ENCODE results near the gene PLP2. TPM values are rescaled to one million over a fixed set of nuclear protein-coding genes. Genes with fewer than 3 reads are reported as not detected.

Gene PLP2
- polyA plus RNA-seq, 1 donor (not counting 4 experiments of a cell fraction or from before 2014, with no cell fraction given) = 358 TPM

- H3K9me3 ChIP-seq (ENCODE audit: control insufficient read depth, low read depth, low read length) = no peaks in the 10 kb centered on the region
- no peaks in the 10 kb centered on the region for H3K79me2 ChIP-seq (ENCODE audit: control insufficient read depth, insufficient read depth, low read length)
- H3K4me1 ChIP-seq (ENCODE audit: control insufficient read depth, extremely low read depth, insufficient read depth, low read length) = peaks cover 4% of the 10 kb centered on the region
- DNase-seq (ENCODE audit: low read depth, low spot score) (no peak), FAIRE-seq (no peak)
- H3K9me1 ChIP-seq (ENCODE audit: control insufficient read depth, extremely low read depth, insufficient read depth, low read length) = no peaks in the 10 kb centered on the region
- H4K20me1 ChIP-seq (ENCODE audit: control insufficient read depth, extremely low read depth, insufficient read depth, low read length) = no peaks in the 10 kb centered on the region
- dilution Hi-C loops (cut with MboI; ENCODE audit: extremely low pct_ligation_motif_present, low sequenced_read_pairs) = no loop called here
- no peak overlapping the region for H3K4me2 ChIP-seq (ENCODE audit: control insufficient read depth, extremely low read depth, insufficient read depth, low read depth, low read length)
- TF ChIP-seq EZH2 (IDR thresholded peaks at IDR 0.05; ENCODE audit: low read length) (no peak), CTCF (optimal IDR thresholded peaks at IDR 0.05 in 1 of 3, IDR thresholded peaks at IDR 0.05 in 1 of 3, conservative IDR thresholded peaks at IDR 0.05 in 1 of 3; ENCODE audit: extremely low read depth in 1 of 3, insufficient read depth in 2 of 3, low read length in 3 of 3) (no peak)
- H3K4me3 ChIP-seq (ENCODE audit: control insufficient read depth in 2 of 3, extremely low read depth in 1 of 3, insufficient read depth in 2 of 3, low read depth in 1 of 3, low read length in 3 of 3) = no peak overlapping the region
- H3K27ac ChIP-seq (ENCODE audit: control insufficient read depth, insufficient read depth, low read length) = no peak overlapping the region
- no peaks in the 10 kb centered on the region for H3K27me3 ChIP-seq (ENCODE audit: control insufficient read depth, extremely low read depth, insufficient read depth, low read length)
- no peaks in the 10 kb centered on the region for H3K36me3 ChIP-seq (ENCODE audit: control insufficient read depth in 2 of 2, extremely low read depth in 1 of 2, insufficient read depth in 2 of 2, low read length in 2 of 2)
- H3K9ac ChIP-seq (ENCODE audit: control insufficient read depth, extremely low read depth, insufficient read depth, low read length) = no peak overlapping the region
- no peak overlapping the region for H2AFZ ChIP-seq (ENCODE audit: control insufficient read depth, low read length)
Observed at GRCh38 chrX:49153467-49153866, 18.2 kb upstream of the PLP2 start.

DNA sequence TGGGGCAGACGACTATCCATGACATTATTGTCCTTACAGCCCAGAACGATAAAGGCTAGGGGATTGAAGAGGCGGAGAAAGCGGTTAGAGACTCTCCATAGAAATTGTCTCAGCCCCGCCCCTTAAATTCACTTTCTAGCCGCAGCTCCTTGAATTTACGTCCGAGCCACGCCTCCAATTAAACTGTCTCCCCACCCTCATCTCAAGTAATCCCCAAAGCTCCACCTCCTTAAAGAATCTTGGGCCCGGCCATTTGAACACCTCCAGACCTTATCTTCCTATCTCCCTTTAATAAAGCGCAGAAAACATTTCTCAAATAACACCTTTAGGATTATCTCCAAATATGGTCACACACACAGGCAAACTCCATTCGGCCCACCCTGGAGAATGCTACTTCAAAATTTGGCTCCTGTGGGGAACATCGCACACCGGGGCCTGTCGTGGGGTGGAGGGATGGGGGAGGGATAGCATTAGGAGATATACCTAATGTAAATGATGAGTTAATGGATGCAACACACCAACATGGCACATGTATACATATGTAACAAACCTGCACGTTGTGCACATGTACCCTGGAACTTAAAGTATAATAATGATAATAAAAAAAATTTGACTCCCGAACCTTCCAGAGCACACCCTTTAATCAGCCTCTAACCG is 16.3 kb upstream of the PLP2 start:
- no peak for FAIRE-seq
- no peak for DNase-seq (ENCODE audit: low read depth, low spot score)
- Histone ChIP-seq H3K79me2 (ENCODE audit: control insufficient read depth, insufficient read depth, low read length) (no peaks in the 10 kb centered on the region), H4K20me1 (ENCODE audit: control insufficient read depth, extremely low read depth, insufficient read depth, low read length) (no peaks in the 10 kb centered on the region), H3K36me3 (ENCODE audit: control insufficient read depth in 2 of 2, extremely low read depth in 1 of 2, insufficient read depth in 2 of 2, low read length in 2 of 2) (no peaks in the 10 kb centered on the region), H3K27me3 (ENCODE audit: control insufficient read depth, extremely low read depth, insufficient read depth, low read length) (no peaks in the 10 kb centered on the region), H3K4me1 (ENCODE audit: control insufficient read depth, extremely low read depth, insufficient read depth, low read length) (peaks cover 4% of the 10 kb centered on the region), H3K9me1 (ENCODE audit: control insufficient read depth, extremely low read depth, insufficient read depth, low read length) (no peaks in the 10 kb centered on the region), H3K4me2 (ENCODE audit: control insufficient read depth, extremely low read depth, insufficient read depth, low read depth, low read length) (peak overlapping the region; percentile 72), H3K9me3 (ENCODE audit: control insufficient read depth, low read depth, low read length) (no peaks in the 10 kb centered on the region), H3K4me3 (ENCODE audit: control insufficient read depth in 2 of 3, extremely low read depth in 1 of 3, insufficient read depth in 2 of 3, low read depth in 1 of 3, low read length in 3 of 3) (peak overlapping the region; percentile 37 to 56 (median 52)), H3K27ac (ENCODE audit: control insufficient read depth, insufficient read depth, low read length) (peak overlapping the region; percentile 86), H3K9ac (ENCODE audit: control insufficient read depth, extremely low read depth, insufficient read depth, low read length) (peak overlapping the region; percentile 80), H2AFZ (ENCODE audit: control insufficient read depth, low read length) (peak overlapping the region; percentile 51)
- no peak for TF ChIP-seq EZH2 (IDR thresholded peaks at IDR 0.05; ENCODE audit: low read length)
- TF ChIP-seq CTCF (optimal IDR thresholded peaks at IDR 0.05 in 1 of 3, IDR thresholded peaks at IDR 0.05 in 1 of 3, conservative IDR thresholded peaks at IDR 0.05 in 1 of 3; ENCODE audit: extremely low read depth in 1 of 3, insufficient read depth in 2 of 3, low read length in 3 of 3) = no peak
- dilution Hi-C loops (cut with MboI; ENCODE audit: extremely low pct_ligation_motif_present, low sequenced_read_pairs) = no loop called here

Measured in keratinocyte (primary cell).